ENCODE data around the gene ATG101. TPM values are rescaled to one million over a fixed set of nuclear protein-coding genes. Genes with fewer than 3 reads are reported as not detected.

Gene ATG101
- total RNA-seq, 4 donors from 2014 or later: 36.7 to 54.7 (median 40.4) TPM

DNA sequence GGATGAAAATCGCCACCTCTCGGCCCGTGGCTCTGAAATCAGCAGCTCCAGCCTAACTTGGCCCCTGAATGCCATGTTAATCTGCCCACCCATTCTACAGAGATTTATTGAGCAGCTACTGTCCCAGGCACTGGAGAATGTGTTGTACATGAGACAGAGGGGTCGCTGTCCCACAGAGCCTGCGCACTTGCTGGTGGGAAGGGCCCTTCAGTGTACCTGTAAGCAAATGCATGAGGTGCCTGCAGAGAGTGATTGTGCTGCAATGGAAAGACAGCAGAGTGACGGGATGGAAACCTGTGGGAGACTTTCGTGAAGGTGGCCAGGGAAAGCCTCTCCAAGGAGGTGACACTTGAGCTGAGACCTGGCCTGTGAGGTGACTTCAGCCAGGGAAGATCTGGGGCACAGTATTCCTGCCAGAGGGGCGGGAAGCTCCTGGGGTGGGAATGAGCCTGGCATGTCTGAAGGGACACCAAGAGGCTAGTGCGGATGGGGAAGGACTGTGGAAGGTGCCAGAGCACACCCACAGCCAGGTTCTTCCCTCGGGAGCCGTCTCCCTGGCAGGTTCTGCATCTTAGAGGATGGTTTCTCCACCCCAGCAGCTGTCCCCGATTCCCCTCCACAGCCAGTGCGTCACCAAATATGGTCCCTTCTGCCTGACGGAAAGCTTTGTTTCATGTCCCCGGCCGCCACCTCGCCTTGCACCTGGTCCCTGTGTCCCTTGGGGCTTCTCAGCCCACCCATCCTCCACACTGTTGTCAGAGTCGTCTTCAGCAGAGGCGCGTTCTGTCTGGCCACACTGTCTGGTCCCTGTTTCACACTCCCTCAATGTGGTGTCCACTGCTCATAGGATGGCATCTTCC lies 18.4 kb downstream of the ATG101 start:
- no peak for TF ChIP-seq POLR2A (IDR thresholded peaks at IDR 0.05)
- TF ChIP-seq, protein P1, sequence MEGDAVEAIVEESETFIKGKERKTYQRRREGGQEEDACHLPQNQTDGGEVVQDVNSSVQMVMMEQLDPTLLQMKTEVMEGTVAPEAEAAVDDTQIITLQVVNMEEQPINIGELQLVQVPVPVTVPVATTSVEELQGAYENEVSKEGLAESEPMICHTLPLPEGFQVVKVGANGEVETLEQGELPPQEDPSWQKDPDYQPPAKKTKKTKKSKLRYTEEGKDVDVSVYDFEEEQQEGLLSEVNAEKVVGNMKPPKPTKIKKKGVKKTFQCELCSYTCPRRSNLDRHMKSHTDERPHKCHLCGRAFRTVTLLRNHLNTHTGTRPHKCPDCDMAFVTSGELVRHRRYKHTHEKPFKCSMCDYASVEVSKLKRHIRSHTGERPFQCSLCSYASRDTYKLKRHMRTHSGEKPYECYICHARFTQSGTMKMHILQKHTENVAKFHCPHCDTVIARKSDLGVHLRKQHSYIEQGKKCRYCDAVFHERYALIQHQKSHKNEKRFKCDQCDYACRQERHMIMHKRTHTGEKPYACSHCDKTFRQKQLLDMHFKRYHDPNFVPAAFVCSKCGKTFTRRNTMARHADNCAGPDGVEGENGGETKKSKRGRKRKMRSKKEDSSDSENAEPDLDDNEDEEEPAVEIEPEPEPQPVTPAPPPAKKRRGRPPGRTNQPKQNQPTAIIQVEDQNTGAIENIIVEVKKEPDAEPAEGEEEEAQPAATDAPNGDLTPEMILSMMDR (IDR thresholded peaks at IDR 0.05): no peak
- H3K27ac ChIP-seq: no peak overlapping the region
- intact Hi-C loops (cut with DNase I): no loop called here

DNA sequence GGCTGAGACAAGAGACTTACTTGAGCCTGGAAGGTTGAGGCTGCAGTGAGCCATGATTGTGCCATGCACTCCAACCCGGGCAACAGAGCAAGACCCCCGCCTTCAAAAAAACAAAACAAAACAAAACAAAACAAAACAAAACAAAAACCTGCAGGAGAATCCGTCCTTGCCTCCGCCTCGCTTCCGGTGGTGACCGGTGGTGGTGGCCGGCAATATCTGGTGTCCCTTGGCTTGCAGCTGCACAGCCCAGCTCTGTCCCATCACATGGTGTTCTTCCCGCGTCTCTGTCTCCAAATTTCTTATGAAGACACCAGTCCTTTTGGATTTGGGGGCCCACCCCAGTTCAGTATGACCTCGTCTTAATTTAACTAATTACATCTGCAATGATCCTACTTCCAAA lies 19.7 kb downstream of the ATG101 start:
- 65 to 91% methylated on average over 11 of the region's 11 CpGs for WGBS, 2 donors
- no peak for DNase-seq
- intact Hi-C loops (cut with DNase I): no loop called here

More for the DNA sequence above, 18.4 kb downstream of the ATG101 start:
- H3K27me3 ChIP-seq: peaks cover 0 to 76% (median 0%) of the 10 kb centered on the region in 4 donors
- 76 to 83% methylated on average over 16 to 20 of the region's 20 CpGs for WGBS, 2 donors
- no peaks in the 10 kb centered on the region for H3K9me3 ChIP-seq
- no peak for DNase-seq
- no peak overlapping the region for H3K4me3 ChIP-seq
- no peaks in the 10 kb centered on the region for H3K36me3 ChIP-seq
- H3K4me1 ChIP-seq: peaks cover 0 to 2% (median 0%) of the 10 kb centered on the region in 3 donors

DNA sequence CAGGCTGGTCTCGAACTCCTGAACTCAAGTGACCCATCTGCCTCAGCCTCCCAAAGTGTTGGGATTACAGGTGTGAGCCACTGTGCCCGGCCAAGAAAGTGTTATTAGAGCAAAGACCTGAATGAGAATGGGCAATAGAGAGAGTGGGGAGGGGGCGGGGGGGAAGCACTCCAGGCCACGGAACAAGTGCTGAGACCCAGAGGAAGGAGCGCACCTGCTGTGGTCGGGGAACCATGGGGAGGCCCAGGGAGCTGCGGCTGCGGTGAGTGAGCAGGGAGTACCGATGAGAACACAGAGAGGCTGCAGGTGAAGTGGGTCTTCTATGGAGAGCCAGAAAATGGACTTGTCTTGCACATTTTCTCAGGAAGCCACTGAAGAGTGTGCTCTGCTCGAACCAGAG lies 20.5 kb downstream of the ATG101 start:
- no peak for DNase-seq
- Histone ChIP-seq H3K9me3 (no peaks in the 10 kb centered on the region), H3K27me3 (peaks cover 0 to 76% (median 0%) of the 10 kb centered on the region in 4 donors), H3K4me1 (no peaks in the 10 kb centered on the region), H3K36me3 (no peaks in the 10 kb centered on the region), H3K4me3 (no peak overlapping the region), H3K27ac (no peak overlapping the region)
- intact Hi-C loops (cut with DNase I): no loop called here
- whole genome bisulfite sequencing, 2 donors: 73 to 75% methylated on average over 8 to 10 of the region's 10 CpGs
- no peak for TF ChIP-seq POLR2A (IDR thresholded peaks at IDR 0.05)
- TF ChIP-seq, protein P1 (IDR thresholded peaks at IDR 0.05): no peak

More for the DNA sequence above, 19.7 kb downstream of the ATG101 start:
- Histone ChIP-seq H3K27me3 (peaks cover 0 to 77% (median 0%) of the 10 kb centered on the region in 4 donors), H3K4me3 (no peak overlapping the region), H3K4me1 (no peaks in the 10 kb centered on the region), H3K9me3 (no peaks in the 10 kb centered on the region), H3K36me3 (no peaks in the 10 kb centered on the region), H3K27ac (no peak overlapping the region)
- TF ChIP-seq, protein P1 (IDR thresholded peaks at IDR 0.05): no peak
- TF ChIP-seq POLR2A (IDR thresholded peaks at IDR 0.05): no peak

DNA sequence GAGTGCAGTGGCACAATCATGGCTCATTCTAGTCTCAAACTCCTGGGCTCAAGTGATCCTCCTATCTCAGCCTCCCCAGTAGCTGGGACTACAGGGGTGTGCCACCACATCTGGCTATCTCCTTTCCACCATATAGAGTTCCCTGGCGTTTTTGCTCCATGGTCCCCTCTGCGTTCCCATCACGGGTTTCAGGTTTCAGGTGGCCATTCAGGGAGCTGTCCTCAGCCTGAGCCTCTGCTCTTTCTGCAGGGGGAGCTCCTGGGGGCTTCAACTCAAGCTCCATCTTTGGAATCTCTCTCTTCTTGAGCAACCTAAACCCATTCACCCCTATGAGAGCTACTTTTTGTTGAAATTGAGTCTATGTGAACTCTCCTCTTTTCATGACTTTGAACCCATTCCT lies 21.3 kb downstream of the ATG101 start:
- TF ChIP-seq, protein P1 (IDR thresholded peaks at IDR 0.05): no peak
- TF ChIP-seq POLR2A (IDR thresholded peaks at IDR 0.05): no peak
- H3K27me3 ChIP-seq: peaks cover 0 to 70% (median 0%) of the 10 kb centered on the region in 4 donors
- WGBS, 2 donors: 32% methylated on average over 3 of the region's 3 CpGs
- H3K36me3 ChIP-seq: no peaks in the 10 kb centered on the region
- intact Hi-C loops (cut with DNase I): no loop called here
- DNase-seq: no peak
- H3K4me3 ChIP-seq: no peak overlapping the region
- no peaks in the 10 kb centered on the region for H3K4me1 ChIP-seq
- H3K27ac ChIP-seq: no peak overlapping the region
- no peaks in the 10 kb centered on the region for H3K9me3 ChIP-seq

DNA sequence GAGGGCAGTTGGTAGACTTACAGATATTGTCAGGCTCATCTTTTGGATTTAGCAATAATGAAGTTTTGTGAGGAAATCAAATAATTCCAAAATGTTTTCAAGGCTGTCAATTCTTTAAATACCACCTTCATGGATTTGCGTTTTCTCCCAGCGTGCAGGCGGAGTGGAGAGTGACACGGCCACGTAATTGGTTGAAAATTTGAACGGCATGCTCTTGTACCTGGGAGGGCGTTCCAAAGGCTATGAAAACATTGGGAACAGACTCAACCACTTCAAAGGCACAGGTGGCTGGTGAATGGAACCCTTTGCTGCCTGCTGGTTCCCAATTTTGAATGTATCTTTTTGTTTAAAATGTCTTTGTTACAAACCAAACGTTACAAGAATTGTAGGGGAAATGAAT lies 22.1 kb downstream of the ATG101 start:
- DNase-seq: no peak
- no peak overlapping the region for H3K4me3 ChIP-seq
- H3K36me3 ChIP-seq: no peaks in the 10 kb centered on the region
- intact Hi-C loops (cut with DNase I): no loop called here
- peaks cover 0 to 64% (median 0%) of the 10 kb centered on the region in 4 donors for H3K27me3 ChIP-seq
- no peak overlapping the region for H3K27ac ChIP-seq
- 25 to 34% methylated on average over 8 of the region's 8 CpGs for WGBS, 2 donors
- TF ChIP-seq, protein P1 (IDR thresholded peaks at IDR 0.05): no peak
- no peak for TF ChIP-seq POLR2A (IDR thresholded peaks at IDR 0.05)
- no peaks in the 10 kb centered on the region for H3K4me1 ChIP-seq
- H3K9me3 ChIP-seq: no peaks in the 10 kb centered on the region
